Suprapubic skin (tissue), 4 donors: ENCODE results near the gene UPF3A. TPM values are rescaled to one million over a fixed set of nuclear protein-coding genes. Genes with fewer than 3 reads are reported as not detected.

ENCODE experiments used
- DNase-seq, 2 donors: peaks; one replicate each; pipeline ENCODE4 v3.0.0-alpha.2; 2019; ENCODE audit warnings: low spot score in 2 of 2
- H3K27ac ChIP-seq: fragments of 200-600 bp; sonication (generic); one replicate; pipeline ENCODE4 v1.5.1; 2019
- H3K27me3 ChIP-seq: fragments of 200-600 bp; sonication (generic); one replicate; pipeline ENCODE4 v1.5.1; 2019
- H3K36me3 ChIP-seq: fragments of 200-600 bp; sonication (generic); one replicate; pipeline ENCODE4 v1.5.1; 2019
- H3K4me1 ChIP-seq: fragments of 200-600 bp; sonication (generic); one replicate; pipeline ENCODE4 v1.5.1; 2019
- H3K4me3 ChIP-seq: fragments of 200-600 bp; sonication (generic); one replicate; pipeline ENCODE4 v1.5.1; 2019; ENCODE audit warnings: mild to moderate bottlenecking
- H3K9me3 ChIP-seq: fragments of 200-600 bp; sonication (generic); one replicate; pipeline ENCODE4 v1.5.1; 2019
- EP300 ChIP-seq: sonication (generic); formaldehyde crosslinking; IDR thresholded peaks from one replicate; pipeline ENCODE4 v1.6.1; 2017; ENCODE audit warnings: antibody characterized with exemption
- POLR2A ChIP-seq, 2 donors: fragments of 450-650 bp; IDR thresholded peaks; one replicate each; pipeline ENCODE4 v1.6.1; 2017; ENCODE audit warnings: antibody characterized with exemption in 2 of 2, mild to moderate bottlenecking in 2 of 2, moderate library complexity in 2 of 2
- POLR2AphosphoS5 ChIP-seq, 3 donors: sonication (generic); formaldehyde crosslinking; IDR thresholded peaks; one replicate each; pipeline ENCODE4 v1.6.1; 2017; ENCODE audit warnings: antibody characterized with exemption in 3 of 3
- WGBS: methylation state at CpG from one replicate; pipeline ENCODE4 v1.1.5; 2018; 5-methylcytosine and 5-hydroxymethylcytosine counted together
- total RNA-seq, 4 donors: library from RNA; depleted of rRNA; stranded (reverse); fragments of >200 nt; gene quantifications; one replicate each; pipeline ENCODE4 v1.1.0, GENCODE V29; 2016
- TF ChIP-seq, protein P1 (sequence below), 2 donors: fragments of 200-600 bp in 1 of 2; fragments of 450-650 bp in 1 of 2; sonication (generic) in 1 of 2; IDR thresholded peaks; one replicate each; pipeline ENCODE4 v1.5.1; 2016 to 2019; ENCODE audit warnings: antibody characterized with exemption in 2 of 2, mild to moderate bottlenecking in 1 of 2, moderate library complexity in 1 of 2

Gene UPF3A
- total RNA-seq, 4 donors from 2014 or later, result 17.6 to 57.3 (median 30.8) TPM

DNA sequence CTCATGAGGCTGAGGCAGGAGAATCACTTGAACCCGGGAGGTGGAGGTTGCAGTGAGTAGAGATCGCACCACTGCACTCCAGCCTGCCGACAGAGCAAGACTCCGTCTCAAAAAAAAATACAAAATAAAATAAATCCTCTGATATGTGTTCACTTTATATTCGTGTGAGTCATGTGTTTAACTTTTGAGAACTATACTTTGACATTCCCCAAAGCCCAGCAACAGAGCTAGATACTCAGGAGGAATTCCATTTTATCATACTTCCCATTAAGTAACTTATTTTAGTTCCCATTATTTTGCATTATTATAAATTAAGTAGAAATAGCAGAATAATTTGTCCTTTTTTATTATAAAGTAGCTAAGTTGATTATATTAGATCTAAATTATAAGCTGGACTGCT, 29.6 kb downstream of the UPF3A start:
- peaks cover 11% of the 10 kb centered on the region for H3K36me3 ChIP-seq
- no peak overlapping the region for H3K27ac ChIP-seq
- WGBS, result 78% methylated on average over 5 of the region's 5 CpGs
- H3K9me3 ChIP-seq, result no peaks in the 10 kb centered on the region
- TF ChIP-seq EP300 (no peak), POLR2AphosphoS5 (IDR thresholded peaks at IDR 0.05) (no peak), POLR2A (IDR thresholded peaks at IDR 0.05) (no peak)
- TF ChIP-seq, protein P1, sequence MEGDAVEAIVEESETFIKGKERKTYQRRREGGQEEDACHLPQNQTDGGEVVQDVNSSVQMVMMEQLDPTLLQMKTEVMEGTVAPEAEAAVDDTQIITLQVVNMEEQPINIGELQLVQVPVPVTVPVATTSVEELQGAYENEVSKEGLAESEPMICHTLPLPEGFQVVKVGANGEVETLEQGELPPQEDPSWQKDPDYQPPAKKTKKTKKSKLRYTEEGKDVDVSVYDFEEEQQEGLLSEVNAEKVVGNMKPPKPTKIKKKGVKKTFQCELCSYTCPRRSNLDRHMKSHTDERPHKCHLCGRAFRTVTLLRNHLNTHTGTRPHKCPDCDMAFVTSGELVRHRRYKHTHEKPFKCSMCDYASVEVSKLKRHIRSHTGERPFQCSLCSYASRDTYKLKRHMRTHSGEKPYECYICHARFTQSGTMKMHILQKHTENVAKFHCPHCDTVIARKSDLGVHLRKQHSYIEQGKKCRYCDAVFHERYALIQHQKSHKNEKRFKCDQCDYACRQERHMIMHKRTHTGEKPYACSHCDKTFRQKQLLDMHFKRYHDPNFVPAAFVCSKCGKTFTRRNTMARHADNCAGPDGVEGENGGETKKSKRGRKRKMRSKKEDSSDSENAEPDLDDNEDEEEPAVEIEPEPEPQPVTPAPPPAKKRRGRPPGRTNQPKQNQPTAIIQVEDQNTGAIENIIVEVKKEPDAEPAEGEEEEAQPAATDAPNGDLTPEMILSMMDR (IDR thresholded peaks at IDR 0.05), result no peak
- no peak overlapping the region for H3K4me3 ChIP-seq
- H3K4me1 ChIP-seq, result peaks cover 30% of the 10 kb centered on the region
- H3K27me3 ChIP-seq, result no peaks in the 10 kb centered on the region
- DNase-seq, result no peak

DNA sequence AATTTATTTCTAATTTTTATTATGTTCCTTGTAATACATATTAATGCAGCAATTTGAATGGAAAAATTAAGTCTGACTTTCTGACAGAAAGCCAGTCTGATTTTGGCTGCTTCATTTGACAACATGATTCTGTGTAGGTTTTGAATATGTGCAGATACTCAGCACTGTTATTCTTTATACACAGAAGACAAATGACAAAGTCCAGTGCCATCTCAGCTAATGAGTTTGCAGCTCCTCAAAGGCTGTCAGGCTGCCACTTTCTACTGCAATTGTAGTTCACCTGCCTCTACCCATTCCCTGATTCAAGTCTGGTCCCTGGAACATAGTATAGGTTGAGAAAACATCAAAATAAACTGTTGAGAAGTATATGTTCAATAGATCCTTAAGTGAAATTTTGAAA, 30.0 kb downstream of the UPF3A start:
- TF ChIP-seq POLR2A (IDR thresholded peaks at IDR 0.05) (no peak), POLR2AphosphoS5 (IDR thresholded peaks at IDR 0.05) (no peak), EP300 (no peak)
- TF ChIP-seq, protein P1 (IDR thresholded peaks at IDR 0.05), result no peak
- H3K4me1 ChIP-seq, result peaks cover 33% of the 10 kb centered on the region
- H3K36me3 ChIP-seq, result peaks cover 7% of the 10 kb centered on the region
- H3K27me3 ChIP-seq, result no peaks in the 10 kb centered on the region
- H3K9me3 ChIP-seq, result no peaks in the 10 kb centered on the region
- H3K4me3 ChIP-seq, result no peak overlapping the region
- H3K27ac ChIP-seq, result no peak overlapping the region
- DNase-seq, result no peak

DNA sequence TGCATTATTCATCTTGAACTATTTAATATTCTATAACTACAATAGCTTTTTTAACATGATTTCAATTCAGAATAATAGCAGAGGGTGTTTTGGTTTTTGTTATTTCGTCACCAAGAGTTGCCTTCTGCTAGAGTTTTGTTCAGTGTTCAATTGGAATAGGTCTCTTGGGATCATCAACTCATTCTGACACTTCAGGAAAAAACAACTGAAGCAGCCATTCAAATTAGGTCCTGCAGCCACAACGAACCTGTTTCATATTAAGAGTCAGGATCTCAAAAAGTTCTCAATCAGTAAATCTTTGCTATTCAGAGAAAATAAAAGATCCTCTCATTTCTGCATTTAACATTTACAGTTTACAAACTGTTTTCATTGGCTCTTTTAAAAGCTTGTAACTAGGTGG, 30.5 kb downstream of the UPF3A start:
- WGBS, result 36% methylated on average over 2 of the region's 2 CpGs
- DNase-seq, result no peak
- Histone ChIP-seq H3K4me3 (no peak overlapping the region), H3K27ac (no peak overlapping the region), H3K36me3 (peaks cover 2% of the 10 kb centered on the region), H3K4me1 (peaks cover 37% of the 10 kb centered on the region), H3K27me3 (no peaks in the 10 kb centered on the region), H3K9me3 (no peaks in the 10 kb centered on the region)
- TF ChIP-seq POLR2A (IDR thresholded peaks at IDR 0.05) (no peak), POLR2AphosphoS5 (IDR thresholded peaks at IDR 0.05) (no peak)
- TF ChIP-seq, protein P1 (IDR thresholded peaks at IDR 0.05), result no peak

DNA sequence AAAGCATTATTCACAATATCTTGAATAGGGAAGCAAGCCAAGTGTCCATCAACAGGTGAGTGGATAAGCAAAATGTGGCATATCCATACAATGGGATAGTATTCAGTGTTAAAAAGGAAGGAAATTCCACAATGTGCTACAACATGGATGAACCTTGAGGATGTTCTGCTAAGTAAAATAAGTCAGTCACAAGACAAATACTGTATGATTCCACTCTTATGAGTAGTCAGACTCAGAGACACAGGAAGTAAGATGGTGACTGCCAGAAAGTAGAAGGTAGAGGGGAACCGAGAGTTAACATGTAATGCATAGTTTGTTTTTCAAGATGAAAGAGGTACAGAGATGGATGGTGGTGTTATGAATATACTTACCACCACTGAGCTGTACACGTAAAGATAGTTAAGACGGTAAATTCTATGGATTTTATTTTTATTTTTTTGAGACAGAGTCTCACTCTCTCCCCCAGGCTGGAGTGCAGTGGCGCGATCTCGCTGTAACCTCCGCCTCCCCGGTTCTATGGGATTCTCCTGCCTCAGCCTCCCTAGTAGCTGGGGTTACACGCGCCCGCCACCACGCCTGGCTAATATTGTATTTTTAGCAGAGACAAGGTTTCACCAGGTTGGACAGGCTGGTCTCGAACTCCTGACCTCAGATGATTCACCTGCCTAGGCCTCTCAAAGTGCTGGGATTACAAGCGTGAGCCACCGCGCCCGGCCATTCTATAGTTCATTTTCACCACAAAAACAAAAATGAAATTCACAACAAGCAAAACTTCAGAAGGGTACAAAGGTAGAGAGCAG, 31.9 kb downstream of the UPF3A start:
- TF ChIP-seq, protein P1 (IDR thresholded peaks at IDR 0.05), result no peak
- TF ChIP-seq POLR2A (IDR thresholded peaks at IDR 0.05), result no peak
- TF ChIP-seq EP300, result no peak
- TF ChIP-seq POLR2AphosphoS5 (IDR thresholded peaks at IDR 0.05), result no peak
- H3K4me3 ChIP-seq, result peak overlapping the region; percentile 93
- DNase-seq, result no peak
- H3K9me3 ChIP-seq, result no peaks in the 10 kb centered on the region
- peak overlapping the region; percentile 95 for H3K27ac ChIP-seq
- 83% methylated on average over 17 of the region's 17 CpGs for WGBS
- H3K36me3 ChIP-seq, result no peaks in the 10 kb centered on the region
- no peaks in the 10 kb centered on the region for H3K27me3 ChIP-seq
- H3K4me1 ChIP-seq, result peaks cover 46% of the 10 kb centered on the region

DNA sequence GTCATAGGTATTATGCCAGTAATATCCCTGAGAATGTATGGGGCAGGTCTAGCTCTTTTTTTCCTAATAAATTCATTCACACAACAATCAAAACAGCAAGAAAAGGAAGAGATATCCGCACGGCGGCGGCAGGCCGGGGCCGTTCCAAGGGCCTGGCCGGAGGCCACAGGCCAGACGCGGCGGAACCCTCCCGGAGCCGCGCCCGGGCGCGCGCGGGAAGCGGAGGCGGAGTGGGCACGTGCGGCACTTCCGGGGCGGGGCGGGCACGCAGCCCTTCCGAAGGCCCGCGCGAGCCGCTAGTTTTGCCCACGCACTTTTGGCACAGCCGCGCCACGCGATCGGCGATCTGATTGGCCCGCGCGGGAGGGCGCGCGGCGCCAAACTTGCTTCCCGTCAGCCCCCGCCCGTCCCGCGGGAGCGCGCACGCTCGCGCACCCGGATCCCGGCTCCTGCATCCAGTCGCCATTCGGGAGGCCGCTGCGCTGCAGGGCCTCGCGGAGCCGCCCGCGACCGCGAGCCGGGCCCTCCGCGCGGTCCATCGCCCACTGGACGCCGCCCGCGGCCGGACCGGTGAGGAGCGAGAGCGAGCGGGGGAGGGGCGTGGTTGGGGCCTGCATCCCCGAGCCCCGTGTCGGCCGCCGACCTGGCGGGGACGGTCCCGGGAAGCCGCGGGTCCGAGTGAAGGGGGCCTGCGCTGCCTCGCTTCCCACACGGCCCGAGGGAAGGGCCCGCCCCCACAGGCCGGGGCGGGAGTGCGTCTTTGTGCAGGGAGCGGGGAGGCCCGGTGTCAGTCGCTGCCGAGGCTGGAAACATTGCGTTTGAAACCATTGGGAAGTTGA, 32.9 kb downstream of the UPF3A start, which contains the start of gene CHAMP1:
Gene CHAMP1 (plus strand): TSS at position 430 of the 839 bp plus-strand sequence. CDS start 9,340 bp downstream, outside the sequence.
- H3K4me3 ChIP-seq, result peak within 1 kb of the TSS; percentile 93
- H3K27ac ChIP-seq, result peak within 1 kb of the TSS; percentile 95
- H3K9me3 ChIP-seq, result no peaks in the 10 kb centered on the region
- no peaks in the 10 kb centered on the region for H3K36me3 ChIP-seq
- peak; percentile 96 to 97 for DNase-seq
- TF ChIP-seq, protein P1 (IDR thresholded peaks at IDR 0.05), result no peak
- TF ChIP-seq EP300 (no peak), POLR2AphosphoS5 (IDR thresholded peaks at IDR 0.05) (peak in 2 of 3 donors; percentile 60 to 79), POLR2A (IDR thresholded peaks at IDR 0.05) (peak; percentile 23 to 85)
- peaks cover 50% of the 10 kb centered on the region for H3K4me1 ChIP-seq
- H3K27me3 ChIP-seq, result no peaks in the 10 kb centered on the region
- WGBS, result 1% methylated on average over 38 of the region's 107 CpGs
